PFSK-1 (cell line): Measurements from ENCODE around the gene NCOA5.

Experiments
- FOXP2 ChIP-seq: optimal IDR thresholded peaks from 2 replicates; pipeline ENCODE3; 2011; ENCODE audit warnings: borderline replicate concordance, control low read depth, inconsistent platforms; ENCODE audit not compliant: insufficient read depth; ENCODE audit errors: extremely low read length, extremely low read depth
- POLR2AphosphoS5 ChIP-seq: IDR thresholded peaks from 2 replicates; pipeline ENCODE4 v1.6.1; 2012; ENCODE audit warnings: low read depth, mild to moderate bottlenecking, control low read depth, low read length, moderate library complexity

DNA sequence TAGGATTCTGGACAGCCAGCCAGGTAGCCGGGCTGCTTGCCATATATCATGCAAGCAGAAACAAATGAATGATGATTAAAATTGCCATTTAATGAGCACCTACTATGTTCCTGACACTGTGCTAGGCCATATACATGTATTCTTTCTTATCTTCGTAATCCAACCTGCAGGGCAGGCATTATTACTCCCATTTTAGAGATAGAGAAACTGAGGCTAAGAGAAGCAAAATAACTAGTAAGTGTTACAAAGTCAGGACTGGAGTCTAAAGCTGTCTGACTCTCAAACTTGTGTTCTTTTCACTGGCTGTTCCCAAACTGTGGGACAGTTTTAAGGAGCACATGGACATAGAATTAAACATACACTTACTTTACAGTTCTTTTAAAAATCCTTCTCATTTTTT, 30.4 kb upstream of the NCOA5 start:
- TF ChIP-seq POLR2AphosphoS5 (no peak), FOXP2 (no peak)
